Activated T-helper 1 cell treated with anti-CD3 and anti-CD28 coated beads, Interleukin-12 subunit alpha, Interleukin-12 subunit beta, Interleukin-2, Interleukin-4 antibody, amounts not matched to agents 30 ng/mL and 10 ng/mL and 1 ng/mL, durations not matched to agents 14 hours and 24 hours and 36 hours (primary cell): ENCODE data around the gene ATP8A1. TPM values are rescaled to one million over a fixed set of nuclear protein-coding genes. Genes with fewer than 3 reads are reported as not detected.
"Not testable (repeated sequence)": the region's sequence is repeated elsewhere in the genome, so short reads cannot be mapped to it uniquely, and the experiment has no call there.

ENCODE experiments used
- DNase-seq: peaks from one replicate; pipeline ENCODE4 v3.0.0; 2021; ENCODE audit warnings: low spot score
- H3K27ac Mint-ChIP-seq: one replicate; pipeline ENCODE4 v1.8.0; 2021; ENCODE audit warnings: mild to moderate bottlenecking, mixed read lengths
- H3K27me3 Mint-ChIP-seq: one replicate; pipeline ENCODE4 v1.8.0; 2022; ENCODE audit warnings: mild to moderate bottlenecking, moderate library complexity, mixed read lengths; ENCODE audit not compliant: insufficient read depth
- H3K36me3 Mint-ChIP-seq: one replicate; pipeline ENCODE4 v1.8.0; 2021; ENCODE audit warnings: low read depth, mixed read lengths
- H3K4me1 Mint-ChIP-seq: one replicate; pipeline ENCODE4 v1.8.0; 2021; ENCODE audit warnings: low read depth, mixed read lengths
- H3K4me3 Mint-ChIP-seq: one replicate; pipeline ENCODE4 v1.8.0; 2021; ENCODE audit warnings: mild to moderate bottlenecking, moderate library complexity, mixed read lengths
- H3K9me3 Mint-ChIP-seq: one replicate; pipeline ENCODE4 v1.8.0; 2021; ENCODE audit warnings: mixed read lengths
- intact Hi-C: fragments of 100-400 bp; cut with micrococcal nuclease; formaldehyde crosslinking; loops from one replicate; pipeline ENCODE4 v1.15.1; 2024
- total RNA-seq: library from RNA; stranded (reverse); gene quantifications from 2 replicates; pipeline ENCODE4 v1.2.3, GENCODE V29; 2022

The ATP8A1 gene
- 18.2 and 25.8 TPM in 2 replicates for total RNA-seq

- peaks cover 45% of the 10 kb centered on the region for H3K4me1 Mint-ChIP-seq
- DNase-seq, result peak; percentile 90
- no peaks in the 10 kb centered on the region for H3K27me3 Mint-ChIP-seq
- peak within 1 kb of the TSS; percentile 96 for H3K27ac Mint-ChIP-seq
- intact Hi-C loops, result loop anchor here (1.0 to 10.0 kb wide), 5 partner anchors 15 to 722 kb away; partner anchors contain the start of genes SLC30A9 and TMEM33
- H3K9me3 Mint-ChIP-seq, result peaks cover 10% of the 10 kb centered on the region
- H3K36me3 Mint-ChIP-seq, result peaks cover 14% of the 10 kb centered on the region
- peak within 1 kb of the TSS; percentile 94 for H3K4me3 Mint-ChIP-seq
Observed at GRCh38 chr4:42656944-42657792, at the start of gene ATP8A1. Gene ATP8A1, minus strand, starts transcription at chr4:42657105. Its CDS starts 232 bp downstream, at chr4:42656873.

- Mint-ChIP-seq H3K27me3 (peaks cover 6% of the 10 kb centered on the region), H3K36me3 (no peaks in the 10 kb centered on the region), H3K4me3 (no peak overlapping the region), H3K9me3 (no peaks in the 10 kb centered on the region), H3K4me1 (no peaks in the 10 kb centered on the region), H3K27ac (no peak overlapping the region)
- DNase-seq, result no peak
- intact Hi-C loops, result no loop called here
Observed at GRCh38 chr4:42706086-42706485, 49.2 kb upstream of the ATP8A1 start.

GRCh38 chr4:42703813-42704212, 46.9 kb upstream of the ATP8A1 start:
- peaks cover 6% of the 10 kb centered on the region for H3K27me3 Mint-ChIP-seq
- peaks cover 5% of the 10 kb centered on the region for H3K9me3 Mint-ChIP-seq
- no peaks in the 10 kb centered on the region for H3K4me1 Mint-ChIP-seq
- intact Hi-C loops, result no loop called here
- no peak overlapping the region for H3K27ac Mint-ChIP-seq
- H3K36me3 Mint-ChIP-seq, result no peaks in the 10 kb centered on the region
- no peak overlapping the region for H3K4me3 Mint-ChIP-seq
- DNase-seq, result no peak

- no peak for DNase-seq
- H3K27me3 Mint-ChIP-seq, result peaks cover 5% of the 10 kb centered on the region
- H3K4me1 Mint-ChIP-seq, result no peaks in the 10 kb centered on the region
- peaks cover 5% of the 10 kb centered on the region for H3K9me3 Mint-ChIP-seq
- intact Hi-C loops, result no loop called here
- H3K27ac Mint-ChIP-seq, result no peak overlapping the region
- H3K36me3 Mint-ChIP-seq, result no peaks in the 10 kb centered on the region
- no peak overlapping the region for H3K4me3 Mint-ChIP-seq
Observed at GRCh38 chr4:42702895-42703294, 46.0 kb upstream of the ATP8A1 start.

GRCh38 chr4:42701780-42702179, 44.9 kb upstream of the ATP8A1 start:
- H3K27me3 Mint-ChIP-seq, H3K27ac Mint-ChIP-seq, DNase-seq, H3K4me1 Mint-ChIP-seq, H3K4me3 Mint-ChIP-seq, H3K9me3 Mint-ChIP-seq, H3K36me3 Mint-ChIP-seq, intact Hi-C loops: not testable (repeated sequence)

GRCh38 chr4:42690537-42690936, 33.6 kb upstream of the ATP8A1 start:
- Mint-ChIP-seq H3K36me3 (no peaks in the 10 kb centered on the region), H3K27me3 (peaks cover 2% of the 10 kb centered on the region), H3K9me3 (no peaks in the 10 kb centered on the region), H3K27ac (no peak overlapping the region), H3K4me3 (no peak overlapping the region), H3K4me1 (no peaks in the 10 kb centered on the region)
- no peak for DNase-seq
- intact Hi-C loops, result no loop called here

- H3K27ac Mint-ChIP-seq, result no peak overlapping the region
- H3K9me3 Mint-ChIP-seq, result no peaks in the 10 kb centered on the region
- H3K36me3 Mint-ChIP-seq, result no peaks in the 10 kb centered on the region
- H3K4me3 Mint-ChIP-seq, result no peak overlapping the region
- H3K27me3 Mint-ChIP-seq, result peaks cover 2% of the 10 kb centered on the region
- H3K4me1 Mint-ChIP-seq, result no peaks in the 10 kb centered on the region
- intact Hi-C loops, result no loop called here
- no peak for DNase-seq
Observed at GRCh38 chr4:42683393-42683792, 26.5 kb upstream of the ATP8A1 start.

- Mint-ChIP-seq H3K4me3 (no peak overlapping the region), H3K4me1 (no peaks in the 10 kb centered on the region), H3K9me3 (no peaks in the 10 kb centered on the region), H3K27ac (no peak overlapping the region), H3K36me3 (peaks cover 1% of the 10 kb centered on the region), H3K27me3 (no peaks in the 10 kb centered on the region)
- intact Hi-C loops, result no loop called here
- no peak for DNase-seq
Observed at GRCh38 chr4:42678512-42678911, 21.6 kb upstream of the ATP8A1 start.

GRCh38 chr4:42676066-42676951, 19.4 kb upstream of the ATP8A1 start:
- Mint-ChIP-seq H3K36me3 (peaks cover 4% of the 10 kb centered on the region), H3K27me3 (no peaks in the 10 kb centered on the region), H3K4me3 (no peak overlapping the region), H3K9me3 (peaks cover 3% of the 10 kb centered on the region), H3K4me1 (peaks cover 20% of the 10 kb centered on the region), H3K27ac (no peak overlapping the region)
- intact Hi-C loops, result no loop called here
- DNase-seq, result no peak

GRCh38 chr4:42673082-42673425, 16.1 kb upstream of the ATP8A1 start:
- H3K9me3 Mint-ChIP-seq, result peaks cover 4% of the 10 kb centered on the region
- peaks cover 6% of the 10 kb centered on the region for H3K36me3 Mint-ChIP-seq
- peak overlapping the region; percentile 41 for H3K4me3 Mint-ChIP-seq
- H3K4me1 Mint-ChIP-seq, result peaks cover 37% of the 10 kb centered on the region
- DNase-seq, result no peak
- intact Hi-C loops, result loop anchor here (5.0 kb wide), 1 partner anchor 46 kb away; no protein-coding TSS in a partner anchor
- H3K27me3 Mint-ChIP-seq, result no peaks in the 10 kb centered on the region
- peak overlapping the region; percentile 89 for H3K27ac Mint-ChIP-seq

GRCh38 chr4:42672359-42673081, 15.6 kb upstream of the ATP8A1 start:
- Mint-ChIP-seq H3K9me3 (peaks cover 4% of the 10 kb centered on the region), H3K27ac (peak overlapping the region; percentile 89), H3K4me1 (peaks cover 37% of the 10 kb centered on the region), H3K36me3 (peaks cover 6% of the 10 kb centered on the region), H3K4me3 (peak overlapping the region; percentile 66), H3K27me3 (no peaks in the 10 kb centered on the region)
- no peak for DNase-seq
- intact Hi-C loops, result loop anchor here (1.0 to 5.0 kb wide), 2 partner anchors 15 to 45 kb away; partner anchors contain the start of gene ATP8A1

- peak; percentile 11 for DNase-seq
- Mint-ChIP-seq H3K27ac (peak overlapping the region; percentile 89), H3K4me3 (peak overlapping the region; percentile 66), H3K4me1 (peaks cover 37% of the 10 kb centered on the region), H3K27me3 (no peaks in the 10 kb centered on the region), H3K9me3 (peaks cover 4% of the 10 kb centered on the region), H3K36me3 (peaks cover 6% of the 10 kb centered on the region)
- intact Hi-C loops, result loop anchor here (1.0 to 5.0 kb wide), 2 partner anchors 14 to 44 kb away; partner anchors contain the start of gene ATP8A1
Observed at GRCh38 chr4:42671431-42672194, 14.7 kb upstream of the ATP8A1 start.
